HT-29 (cell line): ENCODE measurements around the gene TLX2. TPM values are rescaled to one million over a fixed set of nuclear protein-coding genes. Genes with fewer than 3 reads are reported as not detected.

Experiments
- DNase-seq: peaks from one replicate; pipeline ENCODE4 v3.0.0-alpha.2; 2015; ENCODE audit warnings: low spot score
- total RNA-seq: library from RNA; depleted of rRNA; stranded (reverse); fragments of >200 nt; shearing (Covaris generic); gene quantifications from 2 replicates; pipeline ENCODE4 v1.2.3, GENCODE V29; 2014

Gene TLX2
- total RNA-seq, 1 experiment from 2014 or later, result 0.08 TPM

DNA sequence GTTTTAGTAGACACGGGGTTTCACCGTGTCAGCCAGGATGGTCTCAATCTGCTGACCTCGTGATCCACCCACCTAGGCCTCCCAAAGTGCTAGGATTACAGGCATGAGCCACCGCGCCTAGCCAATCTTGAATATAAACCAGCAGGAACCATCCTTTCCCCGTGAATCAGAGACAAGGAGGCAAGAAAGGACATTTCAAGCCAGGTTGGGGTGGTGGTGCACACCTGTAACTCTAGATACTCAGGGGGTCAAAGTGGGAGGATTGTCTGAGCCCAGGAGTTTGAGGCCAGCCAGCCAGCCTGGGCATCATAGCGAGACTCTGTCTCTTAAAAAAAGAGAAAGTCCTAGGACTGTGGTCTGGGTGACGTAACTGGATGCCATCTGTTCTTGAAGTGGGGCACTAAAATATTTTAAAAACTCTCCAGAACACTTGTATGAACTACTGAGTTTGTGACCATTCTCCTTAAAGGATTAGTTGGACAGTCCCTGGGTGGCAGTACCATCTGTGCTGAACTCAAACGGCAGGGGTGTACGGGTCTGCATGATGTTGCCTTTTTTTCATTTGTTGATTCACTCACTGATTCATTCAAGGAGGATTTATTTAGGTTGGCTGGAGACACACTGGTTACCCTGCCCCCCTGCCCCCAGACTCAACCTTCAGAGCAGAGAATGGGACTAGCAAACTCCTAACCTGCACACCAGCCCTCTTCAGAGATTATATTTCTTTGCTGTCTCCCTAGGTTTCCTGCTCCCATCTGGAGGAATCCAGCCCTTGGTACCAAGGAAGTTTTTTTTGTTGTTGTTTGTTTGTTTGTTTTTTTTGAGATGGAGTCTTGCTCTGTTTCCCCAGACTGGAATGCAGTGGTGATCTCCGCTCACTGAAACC, 2.9 kb upstream of the TLX2 start:
- DNase-seq, result no peak

DNA sequence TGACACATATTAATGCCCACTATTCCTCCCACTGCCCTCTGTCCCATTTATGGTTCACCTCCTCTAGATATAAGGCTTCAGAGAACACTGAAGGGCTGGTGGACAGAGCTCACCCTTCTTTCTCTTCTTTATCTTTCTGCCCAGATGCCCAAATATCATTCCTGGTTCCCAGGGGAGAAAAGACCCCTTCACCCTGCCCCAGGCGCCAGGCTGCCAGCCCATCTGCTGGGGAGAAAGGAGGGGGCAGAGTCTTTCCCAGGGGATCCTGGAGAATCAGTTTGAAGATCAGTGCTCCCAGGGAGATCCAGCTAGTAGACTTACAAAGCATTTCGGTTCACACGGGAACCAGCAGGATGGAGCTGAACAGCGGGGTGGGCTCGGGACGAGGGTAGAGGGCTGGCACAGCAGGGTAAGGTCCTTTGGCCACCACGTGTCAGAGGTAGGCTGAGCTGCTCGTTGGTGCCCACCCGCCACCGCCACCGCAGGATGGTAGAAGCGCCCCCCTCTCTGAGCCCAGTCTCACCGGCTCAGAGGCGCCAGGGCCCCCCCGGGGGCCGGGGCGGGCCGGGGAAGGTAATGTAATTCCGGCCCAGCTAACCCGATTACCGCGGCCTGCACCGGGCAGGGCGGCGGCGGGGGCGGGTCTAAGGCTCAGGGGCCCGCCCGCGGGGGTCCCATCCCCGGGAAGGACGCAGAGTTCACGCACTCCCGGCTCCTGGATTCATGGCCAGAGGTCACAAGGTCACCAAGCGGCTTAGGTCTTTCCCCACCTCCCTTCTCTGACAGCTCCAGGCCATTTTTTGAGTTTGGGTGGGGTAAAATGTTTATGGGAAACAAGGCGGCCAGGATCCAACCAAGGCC, 1.3 kb upstream of the TLX2 start:
- DNase-seq, result no peak

GRCh38 chr2:74513605-74514367, 464 bp upstream of the TLX2 start:
- DNase-seq, result no peak

GRCh38 chr2:74515271-74515980, 1.2 kb downstream of the TLX2 start:
- DNase-seq, result no peak

GRCh38 chr2:74515981-74516633, 1.9 kb downstream of the TLX2 start:
- DNase-seq, result no peak

DNA sequence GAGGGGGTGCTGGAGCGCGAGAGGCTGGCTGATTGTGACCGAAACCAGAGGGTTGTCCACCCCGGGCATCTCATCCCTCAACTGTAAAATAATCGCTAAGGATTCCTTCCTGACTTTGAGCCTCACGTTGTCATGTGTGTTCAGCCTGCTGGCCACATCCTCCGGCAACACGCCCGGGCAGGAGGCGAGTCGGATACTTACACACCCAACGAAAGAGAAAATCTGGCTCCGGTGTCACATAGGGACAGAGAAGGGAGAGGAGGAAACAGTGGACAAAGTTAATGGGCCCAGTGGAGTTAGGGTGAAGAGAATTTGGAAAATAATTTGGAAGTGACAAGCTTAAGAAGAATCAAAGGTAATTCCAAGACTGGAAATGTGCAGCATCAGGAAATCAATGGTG, 2.4 kb downstream of the TLX2 start:
- DNase-seq, result no peak

DNA sequence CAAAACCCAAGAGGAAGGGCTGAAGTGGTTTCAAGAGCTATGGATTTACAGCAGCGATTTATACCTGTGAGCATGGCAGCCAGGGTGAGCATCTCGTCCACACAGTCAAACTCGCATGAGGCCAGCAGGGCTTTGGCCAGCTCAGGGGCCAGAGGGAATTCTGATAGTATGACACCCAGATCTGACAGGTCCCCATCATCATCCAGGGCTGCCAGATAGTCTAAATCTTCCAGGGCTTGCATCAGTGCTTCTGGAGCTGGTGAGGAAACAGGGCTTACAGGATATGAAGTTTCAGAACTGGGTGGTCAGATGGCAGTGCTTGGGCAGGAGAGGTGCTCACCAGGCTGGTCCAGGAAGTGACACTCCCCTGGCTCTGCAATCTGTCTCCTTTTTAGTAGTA, 8.3 kb downstream of the TLX2 start:
- DNase-seq, result no peak

DNA sequence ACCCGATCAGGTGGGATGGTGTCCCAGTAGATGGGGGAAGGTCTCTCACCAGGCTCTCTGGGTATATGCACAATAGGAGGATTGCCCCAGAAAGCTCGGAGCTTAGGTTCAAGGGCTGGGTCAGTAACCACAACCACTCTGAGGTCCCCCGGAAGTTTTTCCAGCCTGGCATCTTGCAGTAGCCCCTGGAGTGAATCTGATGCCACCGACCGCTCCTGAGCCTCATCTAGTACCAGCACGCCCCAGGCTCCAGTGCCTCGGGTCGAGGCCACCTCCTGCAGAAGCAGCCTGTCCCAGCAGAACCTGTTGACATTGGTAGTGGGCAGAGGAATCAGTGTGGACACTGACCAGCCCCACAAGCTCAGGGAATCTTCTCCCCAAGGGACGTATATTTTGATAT, 9.8 kb downstream of the TLX2 start:
- DNase-seq, result no peak

GRCh38 chr2:74524955-74525716, 10.9 kb downstream of the TLX2 start:
- no peak for DNase-seq

- peak; percentile 61 for DNase-seq
These were observed 11.7 kb downstream of the TLX2 start, which contains the start of gene DQX1 for GRCh38 chr2:74525717-74526648. Gene DQX1, minus strand, starts transcription at chr2:74526231. Its CDS starts 502 bp downstream, at chr2:74525729.

DNA sequence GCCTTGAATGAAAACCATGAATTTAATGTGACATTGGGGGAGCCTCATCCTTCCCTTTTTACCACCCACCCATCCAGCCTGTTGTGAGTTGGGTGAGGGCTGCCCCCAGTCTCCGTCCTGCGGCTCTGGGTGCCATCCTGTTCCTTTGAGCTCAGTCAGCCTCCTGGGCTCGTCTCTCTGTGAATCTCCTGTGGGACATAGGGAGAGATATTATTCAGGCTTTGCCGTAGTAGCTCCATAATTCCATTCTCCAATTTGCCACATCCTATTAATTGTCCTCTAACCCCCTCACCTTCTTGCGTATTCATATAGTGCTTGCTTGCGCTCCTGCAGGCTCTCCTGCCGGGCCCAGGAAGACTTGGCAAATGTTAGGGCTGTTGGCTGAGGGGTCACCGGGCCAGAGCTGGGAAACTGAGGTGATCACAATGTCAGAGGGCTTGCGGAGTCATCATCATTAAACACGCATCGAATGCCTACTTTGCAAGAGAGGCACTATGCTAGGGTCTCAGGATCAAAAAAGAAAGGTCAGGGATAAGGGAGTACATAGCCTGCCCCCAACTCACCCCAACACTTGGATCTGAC, 12.5 kb downstream of the TLX2 start:
- no peak for DNase-seq

DNA sequence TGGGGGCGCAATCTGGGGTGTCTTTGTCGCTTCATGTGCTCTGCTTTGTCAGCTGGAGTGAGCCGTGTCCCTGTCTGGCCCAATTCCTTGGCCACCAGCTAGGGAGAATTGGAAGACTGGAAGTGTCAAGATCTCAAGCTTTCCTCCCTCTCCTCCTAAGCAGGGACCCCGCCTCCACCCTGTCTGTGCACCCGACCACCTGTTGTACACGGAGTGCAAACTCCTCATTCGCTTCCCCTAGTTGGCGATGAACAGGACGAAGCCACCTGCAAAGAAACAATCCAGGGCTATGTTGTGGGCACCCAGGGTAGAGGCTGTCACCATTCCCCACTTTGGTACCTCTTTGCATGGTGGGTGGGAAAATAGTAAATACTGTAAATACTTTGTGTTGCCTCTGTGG, 13.5 kb downstream of the TLX2 start:
- DNase-seq, result no peak

GRCh38 chr2:74528600-74529356, 14.5 kb downstream of the TLX2 start:
- no peak for DNase-seq

DNA sequence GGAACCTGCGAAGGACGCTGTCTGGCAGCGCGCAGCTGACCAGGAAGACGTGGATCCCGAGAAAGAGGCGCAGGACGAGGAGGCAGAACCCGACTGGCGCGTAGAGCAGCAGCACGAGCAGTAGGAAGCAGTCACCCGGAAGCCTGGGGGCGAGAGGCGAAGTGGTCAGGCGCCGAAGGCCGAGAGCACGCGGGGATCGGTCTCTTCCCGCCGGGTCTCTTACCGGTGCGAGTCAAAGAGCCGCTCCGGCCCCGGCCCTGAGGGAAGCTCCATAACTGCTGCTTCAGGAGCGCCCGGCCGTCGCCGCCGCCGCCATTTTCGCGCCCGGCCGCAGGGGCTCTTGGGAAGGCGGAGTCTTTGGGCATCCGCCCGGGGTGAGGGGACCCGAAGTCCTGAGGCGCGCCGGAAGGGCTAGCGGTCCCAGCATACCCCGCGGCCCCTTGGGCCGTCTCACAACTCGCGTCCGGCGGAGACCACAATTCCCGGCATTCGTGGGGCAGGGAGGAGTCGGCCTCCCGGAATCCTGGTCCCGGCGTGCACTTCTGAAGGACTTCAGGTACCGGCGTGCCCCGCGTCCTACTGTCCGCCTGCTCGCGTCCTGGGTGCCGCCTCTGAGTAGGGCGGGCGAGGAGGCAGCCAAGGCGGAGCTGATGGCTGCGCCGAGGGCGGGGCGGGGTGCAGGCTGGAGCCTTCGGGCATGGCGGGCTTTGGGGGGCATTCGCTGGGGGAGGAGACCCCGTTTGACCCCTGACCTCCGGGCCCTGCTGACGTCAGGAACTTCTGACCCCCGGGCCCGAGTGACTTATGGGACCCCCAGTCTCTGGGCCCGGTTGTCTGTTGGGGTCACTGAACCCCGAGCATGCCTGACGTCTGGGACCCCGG, 15.3 kb downstream of the TLX2 start, which contains the start of the genes AUP1 and HTRA2:
TSS of gene AUP1 (minus strand) at position 350 of the 882 bp plus-strand sequence. CDS start at position 273, 77 bp downstream.
TSS of gene HTRA2 (plus strand) at position 577 of the 882 bp plus-strand sequence. CDS start at position 651, 74 bp downstream.
- peak; percentile 99 for DNase-seq

GRCh38 chr2:74530239-74531187, 16.3 kb downstream of the TLX2 start:
- DNase-seq, result peak; percentile 36
